H1 (cell line): ENCODE measurements around the gene RAB40C. TPM values are rescaled to one million over a fixed set of nuclear protein-coding genes. Genes with fewer than 3 reads are reported as not detected.
A peak's percentile ranks its signal among the peaks of the same experiment; 100 is the strongest.

ENCODE experiments used
- CBX5 ChIP-seq: fragments of 300-800, 300-1000 bp; sonication (generic); IDR thresholded peaks from 2 replicates; pipeline ENCODE4 v1.7.1; 2016; ENCODE audit warnings: antibody characterized with exemption, low read length, low read depth
- CBX8 ChIP-seq: fragments of 300-800, 300-1000 bp; sonication (generic); IDR thresholded peaks from 2 replicates; pipeline ENCODE4 v1.7.1; 2016; ENCODE audit warnings: low read depth, low read length, borderline replicate concordance
- CHD1 ChIP-seq: IDR thresholded peaks from 2 replicates; pipeline ENCODE4 v1.6.1; 2012; ENCODE audit warnings: low read depth, low read length, improper control_type of control experiment
- EZH2 ChIP-seq: fragments of 200-600 bp; sonication (generic); IDR thresholded peaks from 2 replicates; pipeline ENCODE4 v1.7.1; 2012; ENCODE audit warnings: low read depth, mild to moderate bottlenecking, moderate library complexity, low read length, inconsistent platforms; ENCODE audit not compliant: severe bottlenecking
- FOSL1 ChIP-seq: IDR thresholded peaks from 2 replicates; pipeline ENCODE4 v1.6.1; 2011; ENCODE audit warnings: mild to moderate bottlenecking, low read depth, low read length, moderate library complexity; ENCODE audit not compliant: insufficient read depth
- GTF2F1 ChIP-seq: IDR thresholded peaks from 2 replicates; pipeline ENCODE4 v1.6.1; 2012; ENCODE audit warnings: low read depth, low read length, improper control_type of control experiment, borderline replicate concordance
- HDAC2 ChIP-seq, 2 experiments: fragments of 300-600 bp in 1 of 2; sonication (generic) in 1 of 2; IDR thresholded peaks; 2 replicates each; pipeline ENCODE4 v1.6.1; 2011 to 2012; ENCODE audit warnings: low read depth in 2 of 2, low read length in 2 of 2, mild to moderate bottlenecking in 2 of 2, moderate library complexity in 2 of 2, borderline replicate concordance in 1 of 2, inconsistent platforms in 1 of 2
- HDAC6 ChIP-seq: IDR thresholded peaks from one replicate; pipeline ENCODE4 v1.7.1; 2012; ENCODE audit warnings: low read depth, mild to moderate bottlenecking, inconsistent platforms, low read length, moderate library complexity
- KDM5A ChIP-seq: fragments of 200-600 bp; IDR thresholded peaks from 2 replicates; pipeline ENCODE4 v1.7.1; 2012; ENCODE audit warnings: mild to moderate bottlenecking, low read length, inconsistent platforms, mixed read lengths
- MAFK ChIP-seq: IDR thresholded peaks from 2 replicates; pipeline ENCODE4 v1.6.1; 2012; ENCODE audit warnings: low read depth, mild to moderate bottlenecking, improper control_type of control experiment, low read length
- RBBP5 ChIP-seq: IDR thresholded peaks from 2 replicates; pipeline ENCODE4 v1.7.1; 2012; ENCODE audit warnings: low read depth, mild to moderate bottlenecking, inconsistent platforms, low read length, moderate library complexity, borderline replicate concordance
- RNF2 ChIP-seq: fragments of 200-900, 300-1000 bp; sonication (generic); IDR thresholded peaks from 2 replicates; pipeline ENCODE4 v1.7.1; 2016; ENCODE audit warnings: borderline replicate concordance, low read depth, mild to moderate bottlenecking, antibody characterized with exemption, low read length; ENCODE audit not compliant: poor library complexity, severe bottlenecking; ENCODE audit errors: missing control alignments
- SIX5 ChIP-seq: IDR thresholded peaks from 2 replicates; pipeline ENCODE4 v1.6.1; 2011; ENCODE audit warnings: mild to moderate bottlenecking, low read depth, low read length
- SP2 ChIP-seq: IDR thresholded peaks from 2 replicates; pipeline ENCODE4 v1.6.1; 2012; ENCODE audit warnings: mild to moderate bottlenecking, low read length, inconsistent platforms
- SRF ChIP-seq: IDR thresholded peaks from 2 replicates; pipeline ENCODE4 v1.6.1; 2011; ENCODE audit warnings: mild to moderate bottlenecking, low read depth, low read length, moderate library complexity
- TAF7 ChIP-seq: optimal IDR thresholded peaks from 2 replicates; pipeline ENCODE3; 2011; ENCODE audit warnings: low read depth, mild to moderate bottlenecking, inconsistent platforms, low read length, moderate library complexity, borderline replicate concordance
- TBP ChIP-seq: IDR thresholded peaks from 2 replicates; pipeline ENCODE4 v1.6.1; 2011; ENCODE audit warnings: low read depth, low read length, improper control_type of control experiment
- YY1 ChIP-seq: IDR thresholded peaks from 2 replicates; pipeline ENCODE4 v1.6.1; 2011; ENCODE audit warnings: low read depth, mild to moderate bottlenecking, low read length
- polyA plus RNA-seq, 7 experiments: library from polyadenylated mRNA; depleted of rRNA in 3 of 7; stranded (reverse) in 5 of 7; unstranded in 2 of 7; fragments of >200 nt in 5 of 7; fragments of 200-250 nt in 2 of 7; gene quantifications; 1 replicate in 5 of 7; 2 replicates in 1 of 7; 4 replicates in 1 of 7; pipeline versions ENCODE4 v1.2.1 to v1.2.3, GENCODE V29; 2011 to 2013; ENCODE audit warnings: missing spikeins in 2 of 7, mixed read lengths in 2 of 7
- total RNA-seq: library from RNA; stranded (reverse); fragmentation: NEBNext Ultra II Directional; extraction: Animal tissue kit (Norgen Biotek cat#: 25700); gene quantifications from 2 replicates; pipeline ENCODE4 v1.2.1, GENCODE V29; 2021
- TF ChIP-seq, protein P1 (sequence below): IDR thresholded peaks from 2 replicates; pipeline ENCODE4 v1.6.1; 2012; ENCODE audit warnings: low read length, inconsistent platforms
- TF ChIP-seq, protein P2 (sequence below): IDR thresholded peaks from 2 replicates; pipeline ENCODE4 v1.6.1; 2011; ENCODE audit warnings: low read length, improper control_type of control experiment

Gene RAB40C
- total and polyA plus RNA-seq, 2 of the 8 experiments (the other 6 are each of a cell fraction or from before 2014, with no cell fraction given) = 13.9 to 15.6 TPM

- no peak for TF ChIP-seq TBP
- no peak for TF ChIP-seq HDAC6
- no peak for TF ChIP-seq CHD1
- TF ChIP-seq TAF7 = no peak
- no peak for TF ChIP-seq MAFK
- TF ChIP-seq, protein P1, sequence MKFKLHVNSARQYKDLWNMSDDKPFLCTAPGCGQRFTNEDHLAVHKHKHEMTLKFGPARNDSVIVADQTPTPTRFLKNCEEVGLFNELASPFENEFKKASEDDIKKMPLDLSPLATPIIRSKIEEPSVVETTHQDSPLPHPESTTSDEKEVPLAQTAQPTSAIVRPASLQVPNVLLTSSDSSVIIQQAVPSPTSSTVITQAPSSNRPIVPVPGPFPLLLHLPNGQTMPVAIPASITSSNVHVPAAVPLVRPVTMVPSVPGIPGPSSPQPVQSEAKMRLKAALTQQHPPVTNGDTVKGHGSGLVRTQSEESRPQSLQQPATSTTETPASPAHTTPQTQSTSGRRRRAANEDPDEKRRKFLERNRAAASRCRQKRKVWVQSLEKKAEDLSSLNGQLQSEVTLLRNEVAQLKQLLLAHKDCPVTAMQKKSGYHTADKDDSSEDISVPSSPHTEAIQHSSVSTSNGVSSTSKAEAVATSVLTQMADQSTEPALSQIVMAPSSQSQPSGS = no peak
- no peak for TF ChIP-seq RNF2
- no peak for TF ChIP-seq CBX5
- no peak for TF ChIP-seq CBX8
- TF ChIP-seq RBBP5 = no peak
- TF ChIP-seq, protein P2, sequence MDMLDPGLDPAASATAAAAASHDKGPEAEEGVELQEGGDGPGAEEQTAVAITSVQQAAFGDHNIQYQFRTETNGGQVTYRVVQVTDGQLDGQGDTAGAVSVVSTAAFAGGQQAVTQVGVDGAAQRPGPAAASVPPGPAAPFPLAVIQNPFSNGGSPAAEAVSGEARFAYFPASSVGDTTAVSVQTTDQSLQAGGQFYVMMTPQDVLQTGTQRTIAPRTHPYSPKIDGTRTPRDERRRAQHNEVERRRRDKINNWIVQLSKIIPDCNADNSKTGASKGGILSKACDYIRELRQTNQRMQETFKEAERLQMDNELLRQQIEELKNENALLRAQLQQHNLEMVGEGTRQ = peak; percentile 96
- peak; percentile 98 for TF ChIP-seq YY1
- no peak; a peak in 1 of 4 replicates for TF ChIP-seq HDAC2 (IDR thresholded peaks at IDR 0.05; ENCODE audit: borderline replicate concordance in 1 of 2, low read depth in 2 of 2, low read length in 2 of 2)
- TF ChIP-seq SRF = no peak
- no peak for TF ChIP-seq SIX5
- TF ChIP-seq KDM5A = 0 out of 2 replicates have a peak, but pooled peaks have one; percentile 43
- TF ChIP-seq EZH2 = no peak
- no peak for TF ChIP-seq FOSL1
- no peak for TF ChIP-seq SP2
- TF ChIP-seq GTF2F1 = no peak
Observed at GRCh38 chr16:648781-649589, 59.1 kb downstream of the RAB40C start, which contains the start of gene WDR90 (continued).
